A549 (cell line): ENCODE data around the gene GLDC.

Source experiments
- BHLHE40 ChIP-seq: IDR thresholded peaks from 2 replicates; pipeline ENCODE4 v1.6.1; 2012; ENCODE audit warnings: low read depth, low read length, inconsistent platforms
- CTCF ChIP-seq: fragments of >200 bp; sonication (Bioruptor Twin); formaldehyde crosslinking; IDR thresholded peaks from 3 replicates; pipeline ENCODE4 v1.5.1; 2016
- EP300 ChIP-seq, 2 experiments: fragments of >200 bp; sonication (Bioruptor Twin); formaldehyde crosslinking; IDR thresholded peaks; 2 replicates in 1 of 2; 3 replicates in 1 of 2; pipeline ENCODE4 v1.6.1; 2016 to 2017
- HDAC2 ChIP-seq: fragments of 200-600 bp; sonication (generic); IDR thresholded peaks from 2 replicates; pipeline ENCODE4 v1.6.1; 2016
- HEYL ChIP-seq: fragments of 250-450 bp; sonication (Bioruptor Pico); IDR thresholded peaks from 2 replicates; pipeline ENCODE4 v1.8.0; 2021; ENCODE audit warnings: mild to moderate bottlenecking, moderate library complexity
- JUNB ChIP-seq: fragments of >200 bp; sonication (Bioruptor Twin); formaldehyde crosslinking; IDR thresholded peaks from 2 replicates; pipeline ENCODE4 v1.6.1; 2016
- MAFK ChIP-seq: fragments of 450-650 bp; IDR thresholded peaks from 2 replicates; pipeline ENCODE4 v1.6.1; 2014; ENCODE audit not compliant: partially characterized antibody
- MAX ChIP-seq: IDR thresholded peaks from 2 replicates; pipeline ENCODE4 v1.6.1; 2012
- NR3C1 ChIP-seq: fragments of >200 bp; sonication (Bioruptor Twin); formaldehyde crosslinking; IDR thresholded peaks from 3 replicates; pipeline ENCODE4 v1.6.1; 2017
- PHF8 ChIP-seq: fragments of 200-600 bp; sonication (generic); IDR thresholded peaks from 2 replicates; pipeline ENCODE4 v1.6.1; 2016; ENCODE audit warnings: low read depth, mild to moderate bottlenecking, antibody characterized with exemption, moderate library complexity, borderline replicate concordance
- POLR2A ChIP-seq: IDR thresholded peaks from 2 replicates; pipeline ENCODE4 v1.6.1; 2012; ENCODE audit warnings: mild to moderate bottlenecking, low read length
- SMC3 ChIP-seq: fragments of >200 bp; sonication (Bioruptor Twin); formaldehyde crosslinking; IDR thresholded peaks from 3 replicates; pipeline ENCODE4 v1.6.1; 2018; ENCODE audit warnings: inconsistent platforms
- USF2 ChIP-seq: fragments of 450-650 bp; IDR thresholded peaks from 2 replicates; pipeline ENCODE4 v1.6.1; 2014; ENCODE audit warnings: antibody characterized with exemption

- no peak for TF ChIP-seq MAFK
- no peak for TF ChIP-seq POLR2A
- TF ChIP-seq HEYL = no peak
- no peak for TF ChIP-seq HDAC2
- no peak for TF ChIP-seq CTCF
- no peak for TF ChIP-seq EP300 (IDR thresholded peaks at IDR 0.05)
- TF ChIP-seq BHLHE40 = no peak
- TF ChIP-seq JUNB = no peak
- no peak for TF ChIP-seq NR3C1
- TF ChIP-seq SMC3 = no peak
- TF ChIP-seq MAX = no peak
- TF ChIP-seq PHF8 = no peak
- no peak for TF ChIP-seq USF2
These were observed 41.7 kb upstream of the GLDC start for GRCh38 chr9:6687180-6687579.
